SU-DHL-6 (cell line): Measurements from ENCODE around the gene FBXW8.
A peak's percentile ranks its signal among the peaks of the same experiment; 100 is the strongest.

Experiments used
- H2AFZ ChIP-seq: fragments of 200-600 bp; sonication (generic); 2 replicates; pipeline ENCODE4 v1.6.1; 2014; ENCODE audit warnings: low read depth, mild to moderate bottlenecking, moderate library complexity, mixed read lengths, antibody characterized with exemption, low read length; ENCODE audit not compliant: severe bottlenecking
- H3F3A ChIP-seq: fragments of 200-600 bp; shearing (Covaris generic); 2 replicates; pipeline ENCODE4 v1.6.0; 2016; ENCODE audit warnings: antibody characterized with exemption, mild to moderate bottlenecking; ENCODE audit not compliant: insufficient read depth
- H3K27ac ChIP-seq: fragments of 200-600 bp; sonication (generic); 2 replicates; pipeline ENCODE4 v1.5.1; 2016; ENCODE audit warnings: low read depth, mild to moderate bottlenecking, low read length, moderate library complexity, mixed read lengths
- H3K27me3 ChIP-seq: fragments of 200-600 bp; sonication (generic), shearing (Covaris generic); 2 replicates; pipeline ENCODE4 v1.6.0; 2014; ENCODE audit warnings: mild to moderate bottlenecking, low read length
- H3K36me3 ChIP-seq: fragments of 200-600 bp; sonication (generic); 2 replicates; pipeline ENCODE4 v1.6.1; 2014; ENCODE audit warnings: mild to moderate bottlenecking, low read length, mixed read lengths
- H3K4me2 ChIP-seq: fragments of 300-600, 200-600 bp; shearing (Covaris generic), sonication (generic); 2 replicates; pipeline ENCODE4 v1.6.0; 2014; ENCODE audit warnings: low read length, low read depth, mild to moderate bottlenecking; ENCODE audit not compliant: poor library complexity, severe bottlenecking
- H3K4me3 ChIP-seq: fragments of 200-600 bp; sonication (generic); 2 replicates; pipeline ENCODE4 v1.5.1; 2014; ENCODE audit warnings: antibody characterized with exemption, low read length, mild to moderate bottlenecking, mixed read lengths; ENCODE audit not compliant: insufficient read depth, poor library complexity, severe bottlenecking
- H3K79me2 ChIP-seq: fragments of 200-600 bp; sonication (generic); 2 replicates; pipeline ENCODE4 v1.6.1; 2014; ENCODE audit warnings: mild to moderate bottlenecking, low read length, moderate library complexity; ENCODE audit not compliant: insufficient read depth
- H3K9ac ChIP-seq: fragments of 200-600 bp; sonication (generic); 2 replicates; pipeline ENCODE4 v1.7.0; 2014; ENCODE audit warnings: mild to moderate bottlenecking, low read length
- H3K9me2 ChIP-seq: fragments of 200-600 bp; sonication (generic); replicated peaks from 2 replicates; pipeline ENCODE4 v1.6.1; 2014; ENCODE audit warnings: low read length; ENCODE audit not compliant: insufficient read depth
- H3K9me3 ChIP-seq: fragments of 200-600 bp; sonication (generic); 2 replicates; pipeline ENCODE4 v1.6.1; 2014; ENCODE audit warnings: low read length, mixed read lengths; ENCODE audit not compliant: insufficient read depth
- H4K20me1 ChIP-seq: fragments of 200-600 bp; sonication (generic); 2 replicates; pipeline ENCODE4 v1.6.1; 2014; ENCODE audit warnings: low read depth, mild to moderate bottlenecking, antibody characterized with exemption, low read length, moderate library complexity, mixed read lengths
- EZH2phosphoT487 ChIP-seq: fragments of 200-600 bp; sonication (generic), shearing (Covaris generic); conservative IDR thresholded peaks from 2 replicates; pipeline ENCODE4 v1.6.1; 2018; ENCODE audit warnings: mild to moderate bottlenecking, antibody characterized with exemption, low read length, moderate library complexity, mixed read lengths
- TF ChIP-seq, protein P1 (sequence below): fragments of 200-600 bp; sonication (generic); IDR thresholded peaks from one replicate; pipeline ENCODE4 v1.5.1; 2017; ENCODE audit warnings: antibody characterized with exemption, mild to moderate bottlenecking, low read length, moderate library complexity; ENCODE audit not compliant: insufficient read depth, poor library complexity, severe bottlenecking

Gene FBXW8

DNA sequence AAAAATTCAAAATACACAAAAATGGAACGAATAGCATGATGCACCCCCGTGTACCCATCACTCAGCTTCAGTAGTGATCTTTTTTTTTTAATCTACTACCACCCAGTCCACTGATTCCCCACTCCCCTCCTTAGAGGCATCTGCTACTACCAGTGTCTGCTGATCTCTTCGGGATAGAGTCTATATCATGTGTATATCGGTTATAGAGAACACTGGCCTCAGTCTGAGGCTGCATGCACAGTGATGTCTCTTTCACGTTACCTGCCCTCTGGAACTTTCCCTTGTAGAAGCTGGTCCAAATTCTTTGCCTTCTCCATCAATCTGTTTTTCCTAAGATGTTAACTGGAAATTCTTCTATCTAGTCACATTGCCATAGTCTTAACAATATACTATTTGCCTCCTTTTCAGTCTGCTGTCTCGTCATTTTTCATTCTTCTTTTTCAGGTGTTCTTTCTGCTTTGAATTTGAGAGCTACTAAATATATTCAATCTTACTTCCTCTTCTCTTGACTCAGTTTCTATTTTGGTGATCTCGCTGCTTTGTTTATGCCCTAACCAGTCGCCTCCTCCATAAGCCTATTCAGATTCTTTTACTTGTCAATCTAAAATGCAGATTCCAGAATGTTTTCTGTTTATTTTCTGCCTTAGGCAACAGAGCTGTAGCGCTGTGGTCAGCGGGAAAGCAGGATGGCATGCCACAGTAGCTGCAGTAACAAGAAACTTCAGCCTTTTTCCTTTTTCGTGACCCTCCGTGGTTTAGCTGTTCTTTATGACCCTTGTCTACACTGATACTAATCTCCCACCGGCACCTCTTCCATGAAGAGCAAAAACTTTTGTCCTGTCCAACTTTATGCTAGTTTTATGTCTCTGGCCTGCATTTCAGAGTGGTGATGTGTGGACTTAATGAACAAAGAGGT is 67.0 kb downstream of the FBXW8 start:
- H3K4me2 ChIP-seq, result peak overlapping the region; percentile 89
- H3K4me3 ChIP-seq, result peak overlapping the region; percentile 58
- no peaks in the 10 kb centered on the region for H4K20me1 ChIP-seq

DNA sequence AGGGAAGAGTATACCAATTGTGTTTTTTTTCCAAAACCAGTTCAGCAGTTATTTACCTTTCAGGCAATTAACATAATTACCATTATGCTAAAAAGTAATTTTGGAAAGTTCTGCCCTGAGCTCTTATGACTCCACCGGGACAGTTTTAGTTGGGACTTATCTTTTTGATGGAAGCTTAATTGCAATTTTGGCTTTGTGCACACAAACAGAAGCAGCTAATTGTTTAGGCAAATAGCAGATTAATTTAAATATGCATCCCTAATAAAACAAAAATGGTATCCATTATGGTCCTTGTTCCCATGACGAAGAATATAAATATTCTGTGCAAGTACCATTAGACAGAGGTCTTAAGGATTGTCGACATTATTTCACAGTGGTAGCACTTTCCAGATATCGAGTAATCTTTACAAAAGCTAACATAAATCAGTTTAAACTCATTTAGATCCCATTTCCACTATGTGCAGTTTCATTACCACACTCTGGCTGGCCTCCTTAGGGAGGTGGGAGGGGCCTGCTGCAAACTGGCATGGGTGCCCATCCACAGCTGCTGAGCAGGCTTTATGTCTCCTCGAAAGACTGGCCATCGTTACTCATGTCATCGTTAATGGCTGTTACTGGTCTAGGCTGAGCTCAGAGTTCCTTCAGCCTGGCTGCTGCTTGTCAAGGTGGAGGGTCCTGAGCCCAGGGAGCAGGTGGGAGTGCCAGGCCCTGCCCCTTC is 68.2 kb downstream of the FBXW8 start:
- H3K4me2 ChIP-seq, result peak overlapping the region; percentile 89
- peak overlapping the region; percentile 97 for H3K27ac ChIP-seq

More for the DNA sequence above, 67.0 kb downstream of the FBXW8 start:
- no peaks in the 10 kb centered on the region for H3K9me2 ChIP-seq
- peaks cover 47% of the 10 kb centered on the region for H3F3A ChIP-seq
- H3K79me2 ChIP-seq, result peaks cover 42% of the 10 kb centered on the region
- H3K27ac ChIP-seq, result peak overlapping the region; percentile 97
- no peaks in the 10 kb centered on the region for H3K9me3 ChIP-seq
- no peaks in the 10 kb centered on the region for H3K27me3 ChIP-seq
- peak overlapping the region; percentile 60 for H3K9ac ChIP-seq
- no peaks in the 10 kb centered on the region; the same call in 1 of the 2 replicates for H3K36me3 ChIP-seq
- no peak overlapping the region for H2AFZ ChIP-seq
- TF ChIP-seq EZH2phosphoT487, result no peak
- TF ChIP-seq, protein P1, sequence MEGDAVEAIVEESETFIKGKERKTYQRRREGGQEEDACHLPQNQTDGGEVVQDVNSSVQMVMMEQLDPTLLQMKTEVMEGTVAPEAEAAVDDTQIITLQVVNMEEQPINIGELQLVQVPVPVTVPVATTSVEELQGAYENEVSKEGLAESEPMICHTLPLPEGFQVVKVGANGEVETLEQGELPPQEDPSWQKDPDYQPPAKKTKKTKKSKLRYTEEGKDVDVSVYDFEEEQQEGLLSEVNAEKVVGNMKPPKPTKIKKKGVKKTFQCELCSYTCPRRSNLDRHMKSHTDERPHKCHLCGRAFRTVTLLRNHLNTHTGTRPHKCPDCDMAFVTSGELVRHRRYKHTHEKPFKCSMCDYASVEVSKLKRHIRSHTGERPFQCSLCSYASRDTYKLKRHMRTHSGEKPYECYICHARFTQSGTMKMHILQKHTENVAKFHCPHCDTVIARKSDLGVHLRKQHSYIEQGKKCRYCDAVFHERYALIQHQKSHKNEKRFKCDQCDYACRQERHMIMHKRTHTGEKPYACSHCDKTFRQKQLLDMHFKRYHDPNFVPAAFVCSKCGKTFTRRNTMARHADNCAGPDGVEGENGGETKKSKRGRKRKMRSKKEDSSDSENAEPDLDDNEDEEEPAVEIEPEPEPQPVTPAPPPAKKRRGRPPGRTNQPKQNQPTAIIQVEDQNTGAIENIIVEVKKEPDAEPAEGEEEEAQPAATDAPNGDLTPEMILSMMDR, result no peak

GRCh38 chr12:116980083-116980482 is 69.3 kb downstream of the FBXW8 start:
- H3F3A ChIP-seq, result peaks cover 43% of the 10 kb centered on the region
- peak overlapping the region; percentile 60 for H3K9ac ChIP-seq
- peak overlapping the region; percentile 58 for H3K4me3 ChIP-seq
- peaks cover 53% of the 10 kb centered on the region for H3K79me2 ChIP-seq
- no peaks in the 10 kb centered on the region for H3K36me3 ChIP-seq
- no peaks in the 10 kb centered on the region for H3K9me2 ChIP-seq
- H3K4me2 ChIP-seq, result peak overlapping the region; percentile 89
- H3K27ac ChIP-seq, result peak overlapping the region; percentile 97
- no peaks in the 10 kb centered on the region for H4K20me1 ChIP-seq
- no peaks in the 10 kb centered on the region for H3K27me3 ChIP-seq
- TF ChIP-seq, protein P1, result no peak
- no peak for TF ChIP-seq EZH2phosphoT487
- no peak overlapping the region for H2AFZ ChIP-seq
- H3K9me3 ChIP-seq, result no peaks in the 10 kb centered on the region

More for the DNA sequence above, 68.2 kb downstream of the FBXW8 start:
- H3K9me2 ChIP-seq, result no peaks in the 10 kb centered on the region
- H3K27me3 ChIP-seq, result no peaks in the 10 kb centered on the region
- peak overlapping the region; percentile 58 for H3K4me3 ChIP-seq
- H3K9me3 ChIP-seq, result no peaks in the 10 kb centered on the region
- H4K20me1 ChIP-seq, result no peaks in the 10 kb centered on the region
- H3K79me2 ChIP-seq, result peaks cover 53% of the 10 kb centered on the region
- H3F3A ChIP-seq, result peaks cover 47% of the 10 kb centered on the region
- peak overlapping the region; percentile 60 for H3K9ac ChIP-seq
- no peak overlapping the region for H2AFZ ChIP-seq
- no peak for TF ChIP-seq EZH2phosphoT487
- TF ChIP-seq, protein P1, result no peak
- H3K36me3 ChIP-seq, result no peaks in the 10 kb centered on the region
